GM18517 (cell line): Measurements from ENCODE around the gene UBA1.

ENCODE experiments used
- ATAC-seq: cut with Tn5 transposase; IDR thresholded peaks from one replicate; pipeline ENCODE4 v1.9.1; 2021; ENCODE audit warnings: mild to moderate bottlenecking, moderate library complexity; ENCODE audit not compliant: unreplicated experiment

The UBA1 gene

GRCh38 chrX:47169726-47170515 lies 23.7 kb upstream of the UBA1 start:
- ATAC-seq = no peak

GRCh38 chrX:47170861-47171692 lies 22.6 kb upstream of the UBA1 start:
- no peak for ATAC-seq

GRCh38 chrX:47171996-47172395 lies 21.6 kb upstream of the UBA1 start:
- ATAC-seq = no peak

- no peak for ATAC-seq
These were observed 21.1 kb upstream of the UBA1 start for GRCh38 chrX:47172549-47172948.

- ATAC-seq = no peak
These were observed 20.4 kb upstream of the UBA1 start for GRCh38 chrX:47172971-47173792.

- ATAC-seq = no peak
These were observed 19.3 kb upstream of the UBA1 start for GRCh38 chrX:47174376-47174775.

GRCh38 chrX:47174846-47175587 lies 18.6 kb upstream of the UBA1 start:
- ATAC-seq = no peak

GRCh38 chrX:47175588-47175980 lies 18.0 kb upstream of the UBA1 start:
- ATAC-seq = no peak

- no peak for ATAC-seq
These were observed 17.4 kb upstream of the UBA1 start for GRCh38 chrX:47176101-47176740.

GRCh38 chrX:47177079-47177478 lies 16.6 kb upstream of the UBA1 start:
- no peak for ATAC-seq

GRCh38 chrX:47178337-47178736 lies 15.3 kb upstream of the UBA1 start:
- no peak for ATAC-seq

GRCh38 chrX:47179221-47179927 lies 14.3 kb upstream of the UBA1 start:
- no peak for ATAC-seq

- ATAC-seq = no peak
These were observed 13.7 kb upstream of the UBA1 start for GRCh38 chrX:47179928-47180255.

GRCh38 chrX:47180346-47180745 lies 13.3 kb upstream of the UBA1 start:
- ATAC-seq = no peak

- no peak for ATAC-seq
These were observed 12.3 kb upstream of the UBA1 start for GRCh38 chrX:47181301-47181700.

- no peak for ATAC-seq
These were observed 11.4 kb upstream of the UBA1 start for GRCh38 chrX:47182106-47182700.

- ATAC-seq = no peak
These were observed 9.1 kb upstream of the UBA1 start for GRCh38 chrX:47184486-47184885.

- ATAC-seq = no peak
These were observed 8.4 kb upstream of the UBA1 start for GRCh38 chrX:47185241-47185640.

- ATAC-seq = no peak
These were observed 7.4 kb upstream of the UBA1 start for GRCh38 chrX:47186096-47186740.
